Breast epithelium (tissue), 4 donors: ENCODE results near the gene VWA5B2. TPM values are rescaled to one million over a fixed set of nuclear protein-coding genes. Genes with fewer than 3 reads are reported as not detected.

Experiments used
- DNase-seq, 2 donors: peaks; one replicate each; pipeline ENCODE4 v3.0.0-alpha.2; 2019; ENCODE audit warnings: low spot score in 2 of 2
- H3K27ac ChIP-seq, 2 donors: fragments of 200-600 bp; sonication (generic) in 1 of 2; one replicate each; pipeline ENCODE4 v1.5.1; 2016 to 2019; ENCODE audit warnings: mild to moderate bottlenecking in 1 of 2
- H3K27me3 ChIP-seq, 2 donors: fragments of 200-600 bp; sonication (generic) in 1 of 2; one replicate each; pipeline versions ENCODE4 v1.5.1 to v1.6.0; 2017 to 2019; ENCODE audit warnings: control low read depth in 1 of 2, mild to moderate bottlenecking in 1 of 2
- H3K36me3 ChIP-seq: fragments of 200-600 bp; one replicate; pipeline ENCODE4 v1.5.1; 2019
- H3K4me1 ChIP-seq, 2 donors: fragments of 200-600 bp; sonication (generic); one replicate each; pipeline ENCODE4 v1.5.1; 2016 to 2019; ENCODE audit warnings: control low read depth in 1 of 2
- H3K4me3 ChIP-seq, 3 donors: fragments of 200-600 bp; sonication (generic); 1 replicate in 2 of 3; 2 replicates in 1 of 3; pipeline ENCODE4 v1.5.1; 2016 to 2019; ENCODE audit warnings: mild to moderate bottlenecking in 3 of 3, moderate library complexity in 2 of 3
- H3K9me3 ChIP-seq, 2 donors: fragments of 200-600 bp; sonication (generic) in 1 of 2; one replicate each; pipeline ENCODE4 v1.5.1; 2016 to 2019; ENCODE audit warnings: control low read depth in 1 of 2
- CTCF ChIP-seq, 3 donors: fragments of 450-650 bp; IDR thresholded peaks; one replicate each; pipeline ENCODE4 v1.5.1; 2016 to 2017; ENCODE audit warnings: antibody characterized with exemption in 3 of 3, mild to moderate bottlenecking in 3 of 3, moderate library complexity in 3 of 3
- POLR2A ChIP-seq: fragments of 450-650 bp; IDR thresholded peaks from one replicate; pipeline ENCODE4 v1.6.1; 2016; ENCODE audit warnings: antibody characterized with exemption, mild to moderate bottlenecking, moderate library complexity
- POLR2AphosphoS5 ChIP-seq, 3 donors: sonication (generic); formaldehyde crosslinking; IDR thresholded peaks; one replicate each; pipeline ENCODE4 v1.6.1; 2017; ENCODE audit warnings: antibody characterized with exemption in 3 of 3
- intact Hi-C: fragments of 100-400 bp; cut with DNase I; formaldehyde crosslinking; loops from one replicate; pipeline ENCODE4 v1.15.1; 2023; ENCODE audit warnings: low total_unique reads
- total RNA-seq, 3 donors: library from RNA; depleted of rRNA; stranded (reverse); fragments of >200 nt; gene quantifications; one replicate each; pipeline ENCODE4 v1.1.0, GENCODE V29; 2016

Gene VWA5B2
- total RNA-seq, 3 donors from 2014 or later, result 0.16 to 0.88 (median 0.33) TPM

GRCh38 chr3:184237211-184237610 is 7.8 kb downstream of the VWA5B2 start:
- no peaks in the 10 kb centered on the region for H3K4me1 ChIP-seq
- no peak overlapping the region for H3K27ac ChIP-seq
- H3K9me3 ChIP-seq, result no peaks in the 10 kb centered on the region
- intact Hi-C loops, result no loop called here
- H3K27me3 ChIP-seq, result peaks cover 0 to 10% of the 10 kb centered on the region in 2 donors
- no peak for DNase-seq
- H3K4me3 ChIP-seq, result no peak overlapping the region
- H3K36me3 ChIP-seq, result no peaks in the 10 kb centered on the region
- no peak for TF ChIP-seq POLR2AphosphoS5 (IDR thresholded peaks at IDR 0.05)
- TF ChIP-seq CTCF (IDR thresholded peaks at IDR 0.05), result no peak
- TF ChIP-seq POLR2A, result no peak

GRCh38 chr3:184237807-184238206 is 8.4 kb downstream of the VWA5B2 start:
- intact Hi-C loops, result no loop called here
- TF ChIP-seq POLR2AphosphoS5 (IDR thresholded peaks at IDR 0.05) (no peak), POLR2A (no peak), CTCF (IDR thresholded peaks at IDR 0.05) (no peak)
- Histone ChIP-seq H3K27ac (no peak overlapping the region), H3K4me3 (no peak overlapping the region), H3K27me3 (peaks cover 0 to 4% of the 10 kb centered on the region in 2 donors), H3K4me1 (no peaks in the 10 kb centered on the region), H3K36me3 (no peaks in the 10 kb centered on the region), H3K9me3 (no peaks in the 10 kb centered on the region)
- no peak for DNase-seq

- Histone ChIP-seq H3K27me3 (no peaks in the 10 kb centered on the region), H3K9me3 (no peaks in the 10 kb centered on the region), H3K36me3 (no peaks in the 10 kb centered on the region), H3K4me1 (no peaks in the 10 kb centered on the region), H3K4me3 (no peak overlapping the region), H3K27ac (no peak overlapping the region)
- intact Hi-C loops, result no loop called here
- TF ChIP-seq POLR2A (no peak), POLR2AphosphoS5 (IDR thresholded peaks at IDR 0.05) (no peak), CTCF (IDR thresholded peaks at IDR 0.05) (no peak)
- no peak for DNase-seq
Observed at GRCh38 chr3:184238246-184238818, 8.9 kb downstream of the VWA5B2 start.

- Histone ChIP-seq H3K4me1 (no peaks in the 10 kb centered on the region), H3K27me3 (no peaks in the 10 kb centered on the region), H3K4me3 (no peak overlapping the region), H3K27ac (no peak overlapping the region), H3K36me3 (peaks cover 3% of the 10 kb centered on the region), H3K9me3 (no peaks in the 10 kb centered on the region)
- no peak for DNase-seq
- TF ChIP-seq CTCF (IDR thresholded peaks at IDR 0.05) (no peak), POLR2A (no peak), POLR2AphosphoS5 (IDR thresholded peaks at IDR 0.05) (no peak)
- intact Hi-C loops, result no loop called here
Observed at GRCh38 chr3:184239221-184239620, 9.8 kb downstream of the VWA5B2 start.

- H3K9me3 ChIP-seq, result no peaks in the 10 kb centered on the region
- TF ChIP-seq CTCF (IDR thresholded peaks at IDR 0.05) (no peak), POLR2AphosphoS5 (IDR thresholded peaks at IDR 0.05) (no peak), POLR2A (no peak)
- no peak for DNase-seq
- no peaks in the 10 kb centered on the region for H3K27me3 ChIP-seq
- no peaks in the 10 kb centered on the region for H3K4me1 ChIP-seq
- H3K4me3 ChIP-seq, result no peak overlapping the region
- intact Hi-C loops, result loop anchor here (10.0 kb wide), 1 partner anchor 55 kb away; the partner anchor contains the start of gene ABCF3
- peaks cover 3% of the 10 kb centered on the region for H3K36me3 ChIP-seq
- no peak overlapping the region for H3K27ac ChIP-seq
Observed at GRCh38 chr3:184239708-184240107, 10.3 kb downstream of the VWA5B2 start.
